Erythroblast (primary cell): Measurements from ENCODE around the gene RXRG.

ENCODE experiments used
- DNase-seq, 2 experiments: peaks; one replicate each; lab custom pipeline; 2025; lab: John Stamatoyannopoulos, UW
- GATA1 ChIP-seq: IDR thresholded peaks from 2 replicates; pipeline ENCODE4 v1.6.1; 2011; ENCODE audit warnings: low read depth, mild to moderate bottlenecking, control low read depth, low read length, moderate library complexity
- POLR2A ChIP-seq: IDR thresholded peaks from 2 replicates; pipeline ENCODE4 v1.6.1; 2011; ENCODE audit warnings: mild to moderate bottlenecking, low read length

The RXRG gene

DNA sequence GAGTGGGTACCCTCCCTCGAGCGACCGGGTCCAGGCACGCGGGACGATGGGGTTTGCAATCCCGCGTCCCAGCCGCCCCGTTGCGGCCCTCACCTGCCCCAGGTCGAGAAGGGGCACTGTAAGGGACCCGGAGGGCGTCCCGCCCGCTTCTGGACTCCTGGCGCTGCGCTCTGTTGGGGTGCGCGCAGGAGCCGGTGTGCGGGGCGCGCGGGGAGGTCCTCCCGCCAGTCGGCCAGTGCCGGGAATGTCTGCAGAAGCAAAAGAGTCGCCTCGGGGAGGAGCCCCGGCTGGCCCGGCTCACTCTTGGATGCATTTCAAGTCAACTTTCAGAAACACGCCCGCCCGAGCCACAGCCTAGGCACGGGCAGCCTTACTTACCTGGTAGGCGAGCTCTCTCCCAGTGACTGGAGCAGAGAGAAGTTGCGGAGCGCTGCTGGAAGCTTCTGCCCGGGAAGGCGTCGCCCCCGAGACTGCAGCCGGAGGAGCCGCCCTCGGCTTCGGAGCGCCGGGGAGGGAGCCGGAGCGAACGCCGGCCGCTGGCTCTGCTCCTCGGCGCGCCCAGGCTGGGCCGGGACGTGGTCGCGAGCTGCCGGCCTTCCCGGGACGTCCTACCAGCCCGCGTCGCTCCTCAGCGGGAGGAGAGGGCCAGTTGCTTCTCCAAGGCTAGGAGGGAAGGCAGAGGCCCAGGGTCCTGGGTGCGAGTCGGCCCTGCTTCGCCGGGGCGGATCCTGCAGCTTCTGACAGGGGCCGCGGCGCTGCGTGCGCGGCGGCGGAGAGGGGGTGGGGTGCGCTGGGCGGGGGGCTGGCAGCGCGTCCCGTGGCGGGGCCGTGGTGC, 88.7 kb downstream of the RXRG start, which contains the start of gene LMX1A:
Gene LMX1A, minus strand, starts transcription at position 739 of the 835 bp plus-strand sequence. CDS start 1,156 bp downstream, outside the sequence.
- DNase-seq = no peak

DNA sequence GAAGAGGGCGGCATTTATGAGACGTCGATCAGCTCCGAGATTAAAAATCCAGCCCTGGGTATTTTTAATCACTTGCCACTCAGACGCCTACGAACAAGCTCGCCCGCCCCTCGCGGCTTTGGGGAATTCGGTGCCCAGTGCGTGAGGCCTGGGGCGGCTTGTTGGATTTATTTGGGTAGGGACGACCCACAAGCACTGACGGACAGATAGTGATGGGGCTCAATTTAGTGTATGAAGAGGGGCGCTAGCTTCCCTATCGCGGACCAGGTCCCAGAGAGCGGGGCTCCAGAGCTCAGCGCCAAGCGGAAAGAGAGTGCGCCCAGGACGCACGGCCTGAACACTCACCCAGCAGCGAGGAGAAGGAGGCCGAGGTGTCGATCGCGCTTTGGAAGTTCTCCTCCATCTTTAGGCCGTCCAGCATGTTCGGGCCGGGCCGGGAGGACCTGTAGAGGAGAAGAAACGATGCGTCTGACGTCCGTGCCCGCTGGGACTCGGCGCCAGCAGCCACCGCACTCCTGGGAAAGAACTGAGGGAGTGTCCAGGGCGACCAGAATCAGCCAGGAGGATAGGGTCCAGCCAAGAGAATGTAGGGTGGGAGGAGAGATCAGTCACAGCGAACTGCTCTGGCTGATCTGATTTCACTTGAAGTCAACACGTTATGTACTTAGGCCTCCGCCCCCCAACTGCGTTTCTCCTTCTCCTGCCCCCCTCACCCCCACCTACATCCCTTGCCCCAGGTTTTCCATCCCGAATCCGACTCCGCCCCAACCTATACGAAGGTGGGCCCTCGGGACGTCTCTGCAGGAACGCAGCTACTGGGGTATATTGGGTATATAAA, 89.6 kb downstream of the RXRG start:
- DNase-seq = no peak
- TF ChIP-seq POLR2A (no peak), GATA1 (no peak)

More for the DNA sequence above, 88.7 kb downstream of the RXRG start, which contains the start of gene LMX1A:
- TF ChIP-seq GATA1 (no peak), POLR2A (no peak)

DNA sequence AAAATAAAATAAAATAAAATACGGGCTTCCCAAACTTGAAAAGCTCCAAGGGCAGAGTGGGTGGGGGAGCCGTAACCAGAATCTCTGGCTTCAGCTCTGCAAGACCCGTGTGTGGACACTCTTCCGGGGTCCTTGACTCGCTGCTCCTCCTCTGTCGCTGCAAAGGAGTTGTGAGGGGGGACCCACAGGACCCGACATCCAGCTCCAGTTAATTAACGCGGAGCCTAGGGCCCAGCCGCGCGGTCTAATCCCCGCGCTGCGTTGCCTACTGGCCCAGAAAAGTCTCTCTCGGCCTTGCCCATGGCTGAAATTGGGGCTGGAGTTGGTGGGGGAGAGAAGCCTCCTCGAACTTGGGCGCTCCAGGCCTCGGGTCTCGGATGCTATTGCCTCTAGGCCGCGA, 90.2 kb downstream of the RXRG start:
- TF ChIP-seq POLR2A (no peak), GATA1 (no peak)
- no peak for DNase-seq

DNA sequence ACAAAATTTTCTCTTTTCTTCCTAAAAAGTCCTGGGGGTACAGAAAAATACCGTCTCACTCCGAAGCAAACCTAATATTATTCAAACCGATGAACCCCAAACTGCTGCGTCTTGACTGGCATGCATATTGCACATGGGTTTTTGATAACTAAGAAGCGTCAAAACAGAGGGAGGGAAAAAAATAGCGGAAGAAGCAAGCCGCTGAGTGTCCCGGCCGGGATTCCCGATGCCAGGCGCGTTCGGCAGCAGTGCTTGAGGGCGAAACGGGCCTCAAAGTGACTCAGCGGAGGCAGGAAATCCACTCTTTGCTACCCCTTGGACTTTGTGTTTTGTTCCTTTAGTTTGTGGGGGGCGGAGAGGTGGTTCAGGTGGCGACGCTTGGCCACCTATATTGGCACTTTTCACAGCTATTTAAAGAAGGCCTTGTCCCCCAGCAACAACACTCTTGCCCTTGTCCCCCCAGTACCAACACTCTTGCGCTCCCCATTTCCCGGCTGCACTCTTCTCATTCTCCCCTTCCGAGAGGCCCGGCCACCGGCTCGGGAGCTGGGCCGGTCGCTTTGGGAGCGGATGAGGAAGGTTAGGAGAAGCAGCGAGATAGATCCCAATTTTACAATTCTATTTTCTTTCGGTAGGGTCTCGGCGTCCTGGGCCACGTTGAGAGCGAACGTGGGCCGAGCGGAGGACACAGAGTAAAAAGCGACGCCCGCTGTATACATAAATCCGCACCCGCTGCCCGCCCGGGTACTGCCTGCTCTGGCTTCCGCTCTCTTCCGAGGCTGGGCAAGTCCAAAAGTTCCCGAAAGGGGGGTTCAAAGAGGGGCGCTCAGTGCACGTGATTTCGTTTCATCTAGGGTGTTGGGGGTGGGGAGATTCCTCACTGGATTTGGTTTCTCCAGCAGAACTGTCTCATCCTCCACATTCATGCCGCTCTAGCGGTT, 90.9 kb downstream of the RXRG start:
- TF ChIP-seq POLR2A (no peak), GATA1 (no peak)
- DNase-seq = no peak

DNA sequence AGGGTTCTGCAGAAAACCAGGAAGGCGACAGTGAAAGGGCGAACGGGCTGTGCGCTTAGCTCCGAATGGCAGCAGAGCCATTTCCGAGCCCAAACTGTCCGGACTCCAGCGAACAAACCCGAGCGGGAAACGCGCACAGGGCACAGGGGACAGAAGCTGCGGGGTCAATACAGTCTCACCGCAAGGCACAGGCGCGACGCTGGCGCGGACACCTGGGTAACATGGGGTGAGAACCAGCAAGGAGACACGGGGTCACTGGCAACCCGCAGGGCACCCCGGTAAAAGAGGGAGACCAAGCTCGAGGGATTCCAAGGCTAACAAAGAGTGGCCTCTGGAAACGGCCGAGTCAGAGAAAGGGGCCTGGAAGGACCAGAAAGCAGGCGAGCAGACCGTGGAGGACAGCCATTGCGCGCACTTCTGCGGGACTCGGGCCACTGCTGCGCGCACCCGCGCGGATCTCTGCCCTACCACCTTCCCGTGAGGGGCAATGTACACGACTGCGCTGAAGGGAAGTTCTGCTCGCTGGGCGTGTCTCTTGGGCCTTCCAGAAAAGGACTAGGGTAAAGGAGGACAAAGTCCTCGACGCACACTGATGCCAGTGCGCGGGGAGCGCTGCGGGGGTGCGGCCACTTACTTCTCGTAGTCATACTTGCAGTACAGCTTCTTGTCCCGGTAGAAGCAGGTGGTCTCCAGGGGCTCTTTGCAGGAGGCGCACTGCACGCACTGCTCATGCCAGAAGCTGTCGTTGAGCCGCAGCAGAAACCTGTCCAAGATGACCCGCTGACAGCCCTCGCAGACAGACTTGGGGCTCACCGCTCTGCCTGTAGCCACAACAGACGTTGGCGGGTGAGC, 92.3 kb downstream of the RXRG start:
- no peak for DNase-seq
- TF ChIP-seq POLR2A (no peak), GATA1 (no peak)

DNA sequence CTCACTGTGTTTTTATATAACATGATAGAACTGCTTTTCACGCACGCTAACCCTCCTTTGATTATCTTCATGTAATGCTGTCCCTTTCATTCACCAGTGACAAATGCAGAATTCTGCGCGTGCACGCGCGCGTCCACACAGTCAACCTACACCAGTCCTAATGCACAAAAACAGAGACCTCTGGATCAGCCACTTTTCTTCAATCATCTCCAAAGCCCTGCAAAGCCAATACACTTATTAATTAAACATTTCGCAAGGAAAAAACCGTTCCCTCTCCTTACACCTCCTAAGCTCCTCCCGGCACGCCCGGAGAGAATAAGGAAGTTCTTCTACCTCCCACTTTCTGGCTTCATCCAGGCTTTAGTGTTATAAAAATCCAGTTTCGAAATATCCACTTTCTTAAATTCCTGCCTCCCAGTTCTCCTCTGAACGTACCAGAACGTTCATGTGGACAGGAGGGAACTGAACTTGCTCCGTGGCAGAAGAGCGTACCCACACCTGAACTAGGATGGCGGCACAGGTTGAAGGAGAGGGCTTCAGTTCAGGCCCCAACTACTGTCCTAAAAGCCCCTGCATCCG, 93.0 kb downstream of the RXRG start:
- TF ChIP-seq GATA1 (no peak), POLR2A (no peak)
- DNase-seq = no peak
